K562 (cell line): Measurements from ENCODE around the gene HNRNPA2B1. TPM values are rescaled to one million over a fixed set of nuclear protein-coding genes. Genes with fewer than 3 reads are reported as not detected.

Source experiments
- KDM2B ChIP-seq: fragments of 250-450 bp; sonication (Bioruptor Pico); IDR thresholded peaks from 2 replicates; pipeline ENCODE4 v1.8.0; 2021; ENCODE audit warnings: mild to moderate bottlenecking, moderate library complexity
- NCOA6 ChIP-seq: fragments of 450-650 bp; IDR thresholded peaks from 2 replicates; pipeline ENCODE4 v1.6.1; 2017; ENCODE audit warnings: mild to moderate bottlenecking
- NR2C2 ChIP-seq, 2 experiments: fragments of 200-800 bp in 1 of 2; sonication (Bioruptor generic) in 1 of 2; sonication (generic) in 1 of 2; formaldehyde crosslinking in 1 of 2; IDR thresholded peaks; 2 replicates each; pipeline versions ENCODE4 v1.6.1 to v1.8.0; 2016 to 2022; ENCODE audit warnings: mild to moderate bottlenecking in 1 of 2, missing compliant biosample characterization in 1 of 2, missing genetic modification characterization in 1 of 2, missing genetic modification reagents in 1 of 2
- POLR2AphosphoS2 ChIP-seq: IDR thresholded peaks from 2 replicates; pipeline ENCODE4 v1.6.1; 2012; ENCODE audit warnings: low read length, improper control_type of control experiment
- SRSF3 ChIP-seq: fragments of 200-400 bp; formaldehyde crosslinking; IDR thresholded peaks from 2 replicates; pipeline ENCODE4 v1.6.1; 2016; ENCODE audit warnings: mild to moderate bottlenecking, low read length, moderate library complexity; ENCODE audit not compliant: insufficient read depth
- ZNF551 ChIP-seq: fragments of 250-450 bp; sonication (Bioruptor Pico); IDR thresholded peaks from 2 replicates; pipeline ENCODE4 v1.5.0; 2021; ENCODE audit warnings: mild to moderate bottlenecking, moderate library complexity
- polyA plus RNA-seq, 8 experiments: library from polyadenylated mRNA; depleted of rRNA in 4 of 8; stranded (reverse) in 5 of 8; unstranded in 3 of 8; fragments of >200 nt; fragmentation: Nextera tagmentation in 2 of 8; fragmentation: Illumina TruSeq in 1 of 8; extraction: Ambion mirVana in 2 of 8; extraction: Trizol in 1 of 8; gene quantifications; 2 replicates each; pipeline versions ENCODE4 v1.2.1 to v1.2.3, GENCODE V29; 2011 to 2014; ENCODE audit warnings: inconsistent platforms in 1 of 8, missing spikeins in 1 of 8
- total RNA-seq, 7 experiments: library from RNA; depleted of rRNA in 6 of 7; stranded (reverse); fragments of >200 nt in 6 of 7; fragmentation: Illumina TruSeq in 2 of 7; extraction: Trizol in 2 of 7; gene quantifications; 2 replicates each; pipeline versions ENCODE4 v1.2.1 to v1.2.3, GENCODE V29; 2011 to 2021; ENCODE audit warnings: low replicate concordance in 1 of 7
- TF ChIP-seq, protein P1 (sequence below): IDR thresholded peaks from 3 replicates; pipeline ENCODE4 v1.6.1; 2011; ENCODE audit warnings: borderline replicate concordance, mild to moderate bottlenecking, moderate library complexity; ENCODE audit not compliant: insufficient read length; ENCODE audit errors: extremely low read depth
- TF ChIP-seq, protein P2 (sequence below), 2 experiments: fragments of 450-650 bp; IDR thresholded peaks; 2 replicates each; pipeline ENCODE4 v1.6.1; 2016; ENCODE audit warnings: mild to moderate bottlenecking in 2 of 2, borderline replicate concordance in 1 of 2, low read depth in 1 of 2, moderate library complexity in 1 of 2
- TF ChIP-seq, protein P3 (sequence below): fragments of 450-650 bp; formaldehyde crosslinking; IDR thresholded peaks from 2 replicates; pipeline ENCODE4 v1.4.0; 2022; ENCODE audit warnings: missing genetic modification characterization
- TF ChIP-seq, protein P4 (sequence below): sonication (generic); formaldehyde crosslinking; IDR thresholded peaks from 2 replicates; pipeline ENCODE4 v1.9.0; 2022; ENCODE audit warnings: mild to moderate bottlenecking, missing genetic modification reagents

The HNRNPA2B1 gene
- total and polyA plus RNA-seq, 9 of the 15 experiments (the other 6 are each of a cell fraction or from before 2014, with no cell fraction given): 630 to 1,989 (median 865) TPM

DNA sequence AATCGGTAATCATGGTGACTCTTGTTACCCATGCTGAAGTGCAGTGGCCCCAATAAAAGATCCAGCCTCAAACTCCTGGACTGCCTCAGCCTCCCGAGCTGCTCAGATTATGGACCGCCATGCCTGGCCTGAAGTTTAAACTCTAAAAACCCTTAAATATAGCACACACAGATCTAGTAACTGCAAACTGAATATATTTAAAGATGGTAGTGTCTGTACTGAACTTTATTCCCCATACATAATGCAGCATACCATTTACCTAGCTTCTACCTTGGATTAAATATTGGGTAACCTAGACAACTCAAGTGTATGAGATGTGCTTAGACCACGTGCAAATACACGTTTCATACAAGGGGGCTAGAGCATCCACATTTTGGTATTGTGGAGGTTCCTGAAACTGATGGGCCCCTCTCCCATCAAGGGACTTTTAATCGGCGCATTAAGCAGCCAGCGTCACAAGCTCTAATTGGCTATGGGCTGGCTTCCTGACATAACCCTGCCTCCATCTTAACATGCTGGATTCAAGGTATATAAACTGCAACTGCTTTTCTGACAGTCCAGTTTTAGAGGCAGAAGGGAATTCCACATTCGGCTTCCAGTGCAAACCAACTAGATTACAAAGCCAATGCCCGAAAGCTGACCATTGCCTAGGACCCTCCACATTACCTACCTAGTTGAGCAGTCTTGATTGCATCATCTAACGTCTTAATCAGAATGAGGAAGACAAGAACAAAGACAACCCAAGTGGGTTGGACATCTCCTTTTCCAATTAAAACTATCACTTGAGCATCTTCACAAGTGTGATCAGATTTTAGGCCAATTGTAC lies 13.0 kb downstream of the HNRNPA2B1 start (continued):
- TF ChIP-seq, protein P1, sequence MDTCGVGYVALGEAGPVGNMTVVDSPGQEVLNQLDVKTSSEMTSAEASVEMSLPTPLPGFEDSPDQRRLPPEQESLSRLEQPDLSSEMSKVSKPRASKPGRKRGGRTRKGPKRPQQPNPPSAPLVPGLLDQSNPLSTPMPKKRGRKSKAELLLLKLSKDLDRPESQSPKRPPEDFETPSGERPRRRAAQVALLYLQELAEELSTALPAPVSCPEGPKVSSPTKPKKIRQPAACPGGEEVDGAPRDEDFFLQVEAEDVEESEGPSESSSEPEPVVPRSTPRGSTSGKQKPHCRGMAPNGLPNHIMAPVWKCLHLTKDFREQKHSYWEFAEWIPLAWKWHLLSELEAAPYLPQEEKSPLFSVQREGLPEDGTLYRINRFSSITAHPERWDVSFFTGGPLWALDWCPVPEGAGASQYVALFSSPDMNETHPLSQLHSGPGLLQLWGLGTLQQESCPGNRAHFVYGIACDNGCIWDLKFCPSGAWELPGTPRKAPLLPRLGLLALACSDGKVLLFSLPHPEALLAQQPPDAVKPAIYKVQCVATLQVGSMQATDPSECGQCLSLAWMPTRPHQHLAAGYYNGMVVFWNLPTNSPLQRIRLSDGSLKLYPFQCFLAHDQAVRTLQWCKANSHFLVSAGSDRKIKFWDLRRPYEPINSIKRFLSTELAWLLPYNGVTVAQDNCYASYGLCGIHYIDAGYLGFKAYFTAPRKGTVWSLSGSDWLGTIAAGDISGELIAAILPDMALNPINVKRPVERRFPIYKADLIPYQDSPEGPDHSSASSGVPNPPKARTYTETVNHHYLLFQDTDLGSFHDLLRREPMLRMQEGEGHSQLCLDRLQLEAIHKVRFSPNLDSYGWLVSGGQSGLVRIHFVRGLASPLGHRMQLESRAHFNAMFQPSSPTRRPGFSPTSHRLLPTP: no peak
- TF ChIP-seq SRSF3 (no peak), NCOA6 (no peak; the same call in 1 of the 2 replicates), POLR2AphosphoS2 (peak; percentile 98), KDM2B (no peak), NR2C2 (CRISPR knock-in tag; IDR thresholded peaks at IDR 0.05) (peak; percentile 31; the same call in 1 of the 2 replicates), NR2C2 (tag; IDR thresholded peaks at IDR 0.05) (no peak), ZNF551 (CRISPR knock-in tag) (peak; percentile 79)
- TF ChIP-seq, protein P2, sequence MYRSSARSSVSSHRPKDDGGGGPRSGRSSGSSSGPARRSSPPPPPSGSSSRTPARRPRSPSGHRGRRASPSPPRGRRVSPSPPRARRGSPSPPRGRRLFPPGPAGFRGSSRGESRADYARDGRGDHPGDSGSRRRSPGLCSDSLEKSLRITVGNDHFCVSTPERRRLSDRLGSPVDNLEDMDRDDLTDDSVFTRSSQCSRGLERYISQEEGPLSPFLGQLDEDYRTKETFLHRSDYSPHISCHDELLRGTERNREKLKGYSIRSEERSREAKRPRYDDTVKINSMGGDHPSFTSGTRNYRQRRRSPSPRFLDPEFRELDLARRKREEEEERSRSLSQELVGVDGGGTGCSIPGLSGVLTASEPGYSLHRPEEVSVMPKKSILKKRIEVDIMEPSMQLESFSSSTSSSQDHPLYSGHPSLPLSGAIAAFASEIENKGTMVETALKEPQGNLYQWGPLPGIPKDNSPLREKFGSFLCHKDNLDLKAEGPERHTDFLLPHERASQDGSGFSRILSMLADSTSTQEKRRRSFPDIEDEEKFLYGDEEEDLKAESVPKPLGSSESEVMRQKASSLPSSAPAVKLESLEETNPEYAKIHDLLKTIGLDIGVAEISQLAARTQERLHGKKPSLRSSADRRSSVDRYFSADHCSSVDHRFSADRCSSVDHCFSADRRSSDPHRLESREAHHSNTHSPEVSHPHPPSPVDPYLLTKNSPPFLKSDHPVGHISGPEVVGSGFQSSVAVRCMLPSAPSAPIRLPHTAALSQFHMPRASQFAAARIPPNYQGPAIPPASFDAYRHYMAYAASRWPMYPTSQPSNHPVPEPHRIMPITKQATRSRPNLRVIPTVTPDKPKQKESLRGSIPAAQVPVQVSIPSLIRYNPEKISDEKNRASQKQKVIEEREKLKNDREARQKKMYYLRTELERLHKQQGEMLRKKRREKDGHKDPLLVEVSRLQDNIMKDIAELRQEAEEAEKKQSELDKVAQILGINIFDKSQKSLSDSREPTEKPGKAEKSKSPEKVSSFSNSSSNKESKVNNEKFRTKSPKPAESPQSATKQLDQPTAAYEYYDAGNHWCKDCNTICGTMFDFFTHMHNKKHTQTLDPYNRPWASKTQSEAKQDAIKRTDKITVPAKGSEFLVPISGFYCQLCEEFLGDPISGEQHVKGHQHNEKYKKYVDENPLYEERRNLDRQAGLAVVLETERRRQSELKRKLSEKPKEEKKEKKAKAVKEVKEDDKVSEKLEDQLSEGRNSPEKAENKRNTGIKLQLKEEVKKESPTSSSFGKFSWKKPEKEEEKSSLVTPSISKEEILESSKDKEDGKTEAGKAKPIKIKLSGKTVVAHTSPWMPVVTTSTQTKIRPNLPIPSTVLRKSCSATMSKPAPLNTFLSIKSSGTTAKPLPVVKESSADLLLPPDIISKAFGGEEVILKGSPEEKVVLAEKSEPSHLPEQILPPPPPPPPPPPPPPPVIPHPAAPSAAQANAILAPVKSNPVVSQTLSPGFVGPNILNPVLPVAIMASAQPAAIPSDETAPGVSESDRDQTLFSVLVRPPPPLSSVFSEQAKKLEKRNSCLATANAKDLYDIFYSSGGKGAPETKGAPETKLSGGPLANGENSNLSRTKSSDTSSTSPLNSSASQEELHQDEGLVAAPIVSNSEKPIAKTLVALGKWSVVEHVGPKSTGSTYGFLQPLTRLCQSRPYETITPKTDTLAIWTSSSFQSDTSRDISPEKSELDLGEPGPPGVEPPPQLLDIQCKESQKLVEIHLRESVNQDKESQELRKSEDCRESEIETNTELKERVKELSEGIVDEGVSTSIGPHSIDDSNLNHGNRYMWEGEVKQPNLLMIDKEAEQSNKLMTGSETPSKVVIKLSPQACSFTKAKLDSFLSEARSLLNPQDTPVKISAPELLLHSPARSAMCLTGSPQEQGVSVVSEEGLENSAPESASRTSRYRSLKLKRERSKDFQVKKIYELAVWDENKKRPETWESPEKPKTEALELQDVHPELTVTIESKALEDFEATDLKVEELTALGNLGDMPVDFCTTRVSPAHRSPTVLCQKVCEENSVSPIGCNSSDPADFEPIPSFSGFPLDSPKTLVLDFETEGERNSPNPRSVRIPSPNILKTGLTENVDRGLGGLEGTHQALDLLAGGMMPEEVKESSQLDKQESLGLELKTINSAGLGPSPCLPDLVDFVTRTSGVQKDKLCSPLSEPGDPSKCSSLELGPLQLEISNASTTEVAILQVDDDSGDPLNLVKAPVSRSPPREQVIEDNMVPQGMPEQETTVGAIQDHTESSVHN (IDR thresholded peaks at IDR 0.05; ENCODE audit: borderline replicate concordance in 1 of 2, low read depth in 1 of 2): no peak
- TF ChIP-seq, protein P3, sequence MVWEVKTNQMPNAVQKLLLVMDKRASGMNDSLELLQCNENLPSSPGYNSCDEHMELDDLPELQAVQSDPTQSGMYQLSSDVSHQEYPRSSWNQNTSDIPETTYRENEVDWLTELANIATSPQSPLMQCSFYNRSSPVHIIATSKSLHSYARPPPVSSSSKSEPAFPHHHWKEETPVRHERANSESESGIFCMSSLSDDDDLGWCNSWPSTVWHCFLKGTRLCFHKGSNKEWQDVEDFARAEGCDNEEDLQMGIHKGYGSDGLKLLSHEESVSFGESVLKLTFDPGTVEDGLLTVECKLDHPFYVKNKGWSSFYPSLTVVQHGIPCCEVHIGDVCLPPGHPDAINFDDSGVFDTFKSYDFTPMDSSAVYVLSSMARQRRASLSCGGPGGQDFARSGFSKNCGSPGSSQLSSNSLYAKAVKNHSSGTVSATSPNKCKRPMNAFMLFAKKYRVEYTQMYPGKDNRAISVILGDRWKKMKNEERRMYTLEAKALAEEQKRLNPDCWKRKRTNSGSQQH (CRISPR knock-in tag): peak; percentile 77; the same call in 1 of the 2 replicates
- TF ChIP-seq, protein P4, sequence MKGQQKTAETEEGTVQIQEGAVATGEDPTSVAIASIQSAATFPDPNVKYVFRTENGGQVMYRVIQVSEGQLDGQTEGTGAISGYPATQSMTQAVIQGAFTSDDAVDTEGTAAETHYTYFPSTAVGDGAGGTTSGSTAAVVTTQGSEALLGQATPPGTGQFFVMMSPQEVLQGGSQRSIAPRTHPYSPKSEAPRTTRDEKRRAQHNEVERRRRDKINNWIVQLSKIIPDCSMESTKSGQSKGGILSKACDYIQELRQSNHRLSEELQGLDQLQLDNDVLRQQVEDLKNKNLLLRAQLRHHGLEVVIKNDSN (CRISPR knock-in tag): no peak
